Loucy (cell line): ENCODE data around the gene FITM1.

Experiments used
- H2AFZ ChIP-seq: fragments of 200-600 bp; sonication (generic); 2 replicates; pipeline ENCODE4 v1.6.0; 2016; ENCODE audit warnings: antibody characterized with exemption, mild to moderate bottlenecking, low read length, moderate library complexity
- H3F3A ChIP-seq: fragments of 200-600 bp; 2 replicates; pipeline ENCODE4 v1.6.0; 2016; ENCODE audit warnings: antibody characterized with exemption, low read depth, mild to moderate bottlenecking
- H3K27me3 ChIP-seq: fragments of 200-600 bp; sonication (generic); 2 replicates; pipeline ENCODE4 v1.6.1; 2014; ENCODE audit warnings: low read length, mild to moderate bottlenecking; ENCODE audit not compliant: insufficient read depth, poor library complexity, severe bottlenecking
- H3K36me3 ChIP-seq: fragments of 200-600 bp; sonication (generic); 2 replicates; pipeline ENCODE4 v1.6.1; 2016; ENCODE audit warnings: low read length; ENCODE audit not compliant: insufficient read depth
- H3K4me1 ChIP-seq: fragments of 200-600 bp; sonication (generic); 2 replicates; pipeline ENCODE4 v1.5.1; 2014; ENCODE audit warnings: low read length, mild to moderate bottlenecking; ENCODE audit not compliant: insufficient read depth, poor library complexity, severe bottlenecking
- H3K4me2 ChIP-seq: fragments of 200-600 bp; sonication (generic); 2 replicates; pipeline ENCODE4 v1.6.0; 2014; ENCODE audit warnings: antibody characterized with exemption, low read length, low read depth, mild to moderate bottlenecking; ENCODE audit not compliant: poor library complexity, severe bottlenecking
- H3K4me3 ChIP-seq: fragments of 200-600 bp; sonication (generic); 2 replicates; pipeline ENCODE4 v1.5.1; 2014; ENCODE audit warnings: low read length, mild to moderate bottlenecking, mixed read lengths; ENCODE audit not compliant: poor library complexity, severe bottlenecking
- H3K79me2 ChIP-seq: fragments of 200-600 bp; sonication (generic); 2 replicates; pipeline ENCODE4 v1.6.1; 2014; ENCODE audit warnings: low read length; ENCODE audit not compliant: insufficient read depth
- H3K9ac ChIP-seq: fragments of 200-600 bp; sonication (generic); 2 replicates; pipeline ENCODE4 v1.6.0; 2014; ENCODE audit warnings: mild to moderate bottlenecking, low read depth, low read length, moderate library complexity; ENCODE audit not compliant: poor library complexity, severe bottlenecking
- H3K9me2 ChIP-seq: fragments of 200-600 bp; sonication (generic); replicated peaks from 2 replicates; pipeline ENCODE4 v1.6.1; 2016; ENCODE audit warnings: low read depth, low read length, mixed read lengths
- H3K9me3 ChIP-seq: fragments of 200-600 bp; sonication (generic); 2 replicates; pipeline ENCODE4 v1.6.1; 2014; ENCODE audit warnings: mild to moderate bottlenecking, antibody characterized with exemption, low read length, low read depth; ENCODE audit not compliant: insufficient read depth
- H4K20me1 ChIP-seq: fragments of 200-600 bp; sonication (generic); 2 replicates; pipeline ENCODE4 v1.6.0; 2014; ENCODE audit warnings: antibody characterized with exemption, low read length, mild to moderate bottlenecking; ENCODE audit not compliant: insufficient read depth, poor library complexity, severe bottlenecking
- EZH2phosphoT487 ChIP-seq: fragments of 200-600 bp; IDR thresholded peaks from 2 replicates; pipeline ENCODE4 v1.6.1; 2018; ENCODE audit warnings: antibody characterized with exemption, mild to moderate bottlenecking, moderate library complexity, borderline replicate concordance
- TF ChIP-seq, protein P1 (sequence below): fragments of 200-600 bp; sonication (generic); conservative IDR thresholded peaks from 2 replicates; pipeline ENCODE4 v1.5.1; 2014; ENCODE audit warnings: mild to moderate bottlenecking, antibody characterized with exemption, low read length

FITM1 gene

GRCh38 chr14:24092505-24093206 lies 37.8 kb upstream of the FITM1 start:
- Histone ChIP-seq H3K27me3 (no peaks in the 10 kb centered on the region), H3K9me3 (no peaks in the 10 kb centered on the region), H3K79me2 (peaks cover 33% of the 10 kb centered on the region), H3K4me2 (peak overlapping the region; percentile 90), H3K9ac (peak overlapping the region; percentile 99), H3K9me2 (no peaks in the 10 kb centered on the region), H2AFZ (no peak overlapping the region), H4K20me1 (no peaks in the 10 kb centered on the region), H3K4me1 (peaks cover 26% of the 10 kb centered on the region), H3K36me3 (no peaks in the 10 kb centered on the region), H3F3A (no peaks in the 10 kb centered on the region; the same call in 1 of the 2 replicates), H3K4me3 (peak overlapping the region; percentile 93)
- TF ChIP-seq, protein P1, sequence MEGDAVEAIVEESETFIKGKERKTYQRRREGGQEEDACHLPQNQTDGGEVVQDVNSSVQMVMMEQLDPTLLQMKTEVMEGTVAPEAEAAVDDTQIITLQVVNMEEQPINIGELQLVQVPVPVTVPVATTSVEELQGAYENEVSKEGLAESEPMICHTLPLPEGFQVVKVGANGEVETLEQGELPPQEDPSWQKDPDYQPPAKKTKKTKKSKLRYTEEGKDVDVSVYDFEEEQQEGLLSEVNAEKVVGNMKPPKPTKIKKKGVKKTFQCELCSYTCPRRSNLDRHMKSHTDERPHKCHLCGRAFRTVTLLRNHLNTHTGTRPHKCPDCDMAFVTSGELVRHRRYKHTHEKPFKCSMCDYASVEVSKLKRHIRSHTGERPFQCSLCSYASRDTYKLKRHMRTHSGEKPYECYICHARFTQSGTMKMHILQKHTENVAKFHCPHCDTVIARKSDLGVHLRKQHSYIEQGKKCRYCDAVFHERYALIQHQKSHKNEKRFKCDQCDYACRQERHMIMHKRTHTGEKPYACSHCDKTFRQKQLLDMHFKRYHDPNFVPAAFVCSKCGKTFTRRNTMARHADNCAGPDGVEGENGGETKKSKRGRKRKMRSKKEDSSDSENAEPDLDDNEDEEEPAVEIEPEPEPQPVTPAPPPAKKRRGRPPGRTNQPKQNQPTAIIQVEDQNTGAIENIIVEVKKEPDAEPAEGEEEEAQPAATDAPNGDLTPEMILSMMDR = no peak
- TF ChIP-seq EZH2phosphoT487 = no peak

- Histone ChIP-seq H4K20me1 (no peaks in the 10 kb centered on the region), H3K27me3 (no peaks in the 10 kb centered on the region), H3K4me1 (peaks cover 26% of the 10 kb centered on the region), H3K9ac (peak overlapping the region; percentile 99), H2AFZ (no peak overlapping the region), H3F3A (no peaks in the 10 kb centered on the region; the same call in 1 of the 2 replicates), H3K9me2 (no peaks in the 10 kb centered on the region), H3K9me3 (no peaks in the 10 kb centered on the region), H3K4me3 (peak overlapping the region; percentile 93), H3K79me2 (peaks cover 33% of the 10 kb centered on the region), H3K36me3 (no peaks in the 10 kb centered on the region), H3K4me2 (peak overlapping the region; percentile 90)
- TF ChIP-seq, protein P1 = no peak
- TF ChIP-seq EZH2phosphoT487 = no peak
Measured at GRCh38 chr14:24093207-24093900, 37.1 kb upstream of the FITM1 start.

GRCh38 chr14:24093901-24094840 lies 36.3 kb upstream of the FITM1 start, which contains the start of gene PCK2:
Gene PCK2, plus strand, starts transcription at chr14:24094311. Its CDS starts 95 bp downstream, at chr14:24094406.
- peak within 1 kb of the TSS; percentile 93 for H3K4me3 ChIP-seq
- H3K9me2 ChIP-seq = no peaks in the 10 kb centered on the region
- no peaks in the 10 kb centered on the region; the same call in 1 of the 2 replicates for H3F3A ChIP-seq
- peak within 1 kb of the TSS; percentile 65 for H2AFZ ChIP-seq
- peaks cover 33% of the 10 kb centered on the region for H3K79me2 ChIP-seq
- no peaks in the 10 kb centered on the region for H3K9me3 ChIP-seq
- H4K20me1 ChIP-seq = no peaks in the 10 kb centered on the region
- H3K4me1 ChIP-seq = peaks cover 26% of the 10 kb centered on the region
- no peaks in the 10 kb centered on the region for H3K27me3 ChIP-seq
- H3K9ac ChIP-seq = peak within 1 kb of the TSS; percentile 99
- H3K36me3 ChIP-seq = no peaks in the 10 kb centered on the region; the same call in 1 of the 2 replicates
- peak within 1 kb of the TSS; percentile 90 for H3K4me2 ChIP-seq
- no peak for TF ChIP-seq EZH2phosphoT487
- TF ChIP-seq, protein P1 = no peak
